Measurements from ENCODE around the gene ASTN2.

DNA sequence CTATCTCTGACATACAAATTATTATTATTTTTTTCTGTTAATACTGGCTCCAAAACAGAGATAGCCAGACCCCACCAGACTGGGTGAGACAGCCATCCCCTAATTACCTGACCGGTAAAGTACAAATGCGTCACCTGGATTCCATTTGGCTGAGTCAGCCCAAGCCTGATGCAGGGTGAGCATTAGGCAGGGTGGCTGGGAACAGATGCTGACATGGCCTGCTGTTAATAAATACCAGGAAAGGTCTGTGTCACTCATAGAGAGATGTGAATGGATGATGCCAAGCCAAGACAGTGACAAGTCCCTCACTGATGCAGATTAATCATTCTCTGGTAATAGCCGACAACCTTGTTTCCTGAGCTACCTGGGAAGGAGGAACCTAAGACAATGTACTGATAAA is 544.3 kb downstream of the ASTN2 start:
- TF ChIP-seq, protein P1, sequence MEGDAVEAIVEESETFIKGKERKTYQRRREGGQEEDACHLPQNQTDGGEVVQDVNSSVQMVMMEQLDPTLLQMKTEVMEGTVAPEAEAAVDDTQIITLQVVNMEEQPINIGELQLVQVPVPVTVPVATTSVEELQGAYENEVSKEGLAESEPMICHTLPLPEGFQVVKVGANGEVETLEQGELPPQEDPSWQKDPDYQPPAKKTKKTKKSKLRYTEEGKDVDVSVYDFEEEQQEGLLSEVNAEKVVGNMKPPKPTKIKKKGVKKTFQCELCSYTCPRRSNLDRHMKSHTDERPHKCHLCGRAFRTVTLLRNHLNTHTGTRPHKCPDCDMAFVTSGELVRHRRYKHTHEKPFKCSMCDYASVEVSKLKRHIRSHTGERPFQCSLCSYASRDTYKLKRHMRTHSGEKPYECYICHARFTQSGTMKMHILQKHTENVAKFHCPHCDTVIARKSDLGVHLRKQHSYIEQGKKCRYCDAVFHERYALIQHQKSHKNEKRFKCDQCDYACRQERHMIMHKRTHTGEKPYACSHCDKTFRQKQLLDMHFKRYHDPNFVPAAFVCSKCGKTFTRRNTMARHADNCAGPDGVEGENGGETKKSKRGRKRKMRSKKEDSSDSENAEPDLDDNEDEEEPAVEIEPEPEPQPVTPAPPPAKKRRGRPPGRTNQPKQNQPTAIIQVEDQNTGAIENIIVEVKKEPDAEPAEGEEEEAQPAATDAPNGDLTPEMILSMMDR (IDR thresholded peaks at IDR 0.05): no peak
- TF ChIP-seq POLR2A (IDR thresholded peaks at IDR 0.05): no peak

Measured in testis (tissue), 2 donors.